Neural cell (in vitro differentiated cells): ENCODE measurements around the gene RPP25. TPM values are rescaled to one million over a fixed set of nuclear protein-coding genes. Genes with fewer than 3 reads are reported as not detected.
"Not testable (repeated sequence)": the region's sequence is repeated elsewhere in the genome, so short reads cannot be mapped to it uniquely, and the experiment has no call there.

Experiments
- H2AFZ ChIP-seq: fragments of 200-600, 300-800 bp; sonication (generic), shearing (Covaris generic); 2 replicates; pipeline ENCODE4 v1.6.0; 2014; ENCODE audit warnings: low read depth, mild to moderate bottlenecking, antibody characterized with exemption, low read length, moderate library complexity
- H3F3A ChIP-seq: fragments of 200-600 bp; shearing (Covaris generic); 2 replicates; pipeline ENCODE4 v1.6.1; 2016; ENCODE audit warnings: mild to moderate bottlenecking, moderate library complexity, mixed read lengths, antibody characterized with exemption, low read length; ENCODE audit not compliant: insufficient read depth, poor library complexity, severe bottlenecking
- H3K27ac ChIP-seq: fragments of 200-600, 300-800 bp; sonication (generic), shearing (Covaris generic); 2 replicates; pipeline ENCODE4 v1.5.1; 2014; ENCODE audit warnings: mild to moderate bottlenecking, low read length, moderate library complexity
- H3K27me3 ChIP-seq: fragments of 300-800, 200-600 bp; sonication (generic), shearing (Covaris generic); 2 replicates; pipeline ENCODE4 v1.6.0; 2014; ENCODE audit warnings: mild to moderate bottlenecking, low read depth, low read length, moderate library complexity; ENCODE audit not compliant: insufficient read depth
- H3K36me3 ChIP-seq: fragments of 300-800, 200-600 bp; sonication (generic), shearing (Covaris generic); 2 replicates; pipeline ENCODE4 v1.5.1; 2014; ENCODE audit warnings: mild to moderate bottlenecking, antibody characterized with exemption, low read length, moderate library complexity; ENCODE audit not compliant: insufficient read depth
- H3K4me2 ChIP-seq: fragments of 300-800, 200-600 bp; sonication (generic), shearing (Covaris generic); 2 replicates; pipeline ENCODE4 v1.6.0; 2014; ENCODE audit warnings: mild to moderate bottlenecking, low read length
- H3K4me3 ChIP-seq: fragments of 300-800, 200-600 bp; sonication (generic), shearing (Covaris generic); 2 replicates; pipeline ENCODE4 v1.5.1; 2014; ENCODE audit warnings: mild to moderate bottlenecking, low read length, moderate library complexity
- H3K79me2 ChIP-seq: fragments of 200-600 bp; shearing (Covaris generic); replicated peaks from 2 replicates; pipeline ENCODE4 v1.6.0; 2014; ENCODE audit warnings: mild to moderate bottlenecking, low read length, moderate library complexity; ENCODE audit not compliant: insufficient read depth
- H3K9ac ChIP-seq: fragments of 300-800, 200-600 bp; sonication (generic), shearing (Covaris generic); 2 replicates; pipeline ENCODE4 v1.6.1; 2016; ENCODE audit warnings: mild to moderate bottlenecking, low read length, mixed read lengths
- H3K9me2 ChIP-seq: fragments of 200-600 bp; shearing (Covaris generic); 2 replicates; pipeline ENCODE4 v1.6.1; 2016; ENCODE audit warnings: mild to moderate bottlenecking, low read length, mixed read lengths; ENCODE audit not compliant: insufficient read depth
- H3K9me3 ChIP-seq: fragments of 200-600, 300-800 bp; sonication (generic), shearing (Covaris generic); 2 replicates; pipeline ENCODE4 v1.6.1; 2016; ENCODE audit warnings: mild to moderate bottlenecking, mixed run types, low read length, moderate library complexity, mixed read lengths
- H4K20me1 ChIP-seq: fragments of 200-600 bp; shearing (Covaris generic); 2 replicates; pipeline ENCODE4 v1.6.1; 2016; ENCODE audit warnings: mild to moderate bottlenecking, mixed run types; ENCODE audit not compliant: insufficient read depth
- EP300 ChIP-seq: fragments of 450-650 bp; conservative IDR thresholded peaks from 2 replicates; pipeline ENCODE4 v1.6.1; 2014; ENCODE audit warnings: antibody characterized with exemption, mild to moderate bottlenecking, moderate library complexity; ENCODE audit not compliant: poor library complexity, severe bottlenecking
- EZH2 ChIP-seq: fragments of 200-600, 300-800 bp; shearing (Covaris generic), sonication (generic); IDR thresholded peaks from 2 replicates; pipeline ENCODE4 v1.6.1; 2014; ENCODE audit warnings: antibody characterized with exemption, low read length, borderline replicate concordance, mild to moderate bottlenecking; ENCODE audit not compliant: insufficient read depth, poor library complexity, severe bottlenecking
- MXI1 ChIP-seq: fragments of 450-650 bp; conservative IDR thresholded peaks from 2 replicates; pipeline ENCODE4 v1.6.1; 2014; ENCODE audit warnings: antibody characterized with exemption, mild to moderate bottlenecking; ENCODE audit not compliant: poor library complexity, severe bottlenecking
- POLR2AphosphoS5 ChIP-seq: IDR thresholded peaks from 2 replicates; pipeline ENCODE4 v1.6.1; 2012
- RAD21 ChIP-seq: fragments of 450-650 bp; conservative IDR thresholded peaks from 2 replicates; pipeline ENCODE4 v1.6.1; 2014; ENCODE audit warnings: antibody characterized with exemption, mild to moderate bottlenecking, moderate library complexity
- SMC3 ChIP-seq: fragments of 450-650 bp; conservative IDR thresholded peaks from 2 replicates; pipeline ENCODE4 v1.6.1; 2014; ENCODE audit warnings: antibody characterized with exemption, mild to moderate bottlenecking, moderate library complexity; ENCODE audit not compliant: poor library complexity
- TAF1 ChIP-seq: IDR thresholded peaks from 2 replicates; pipeline ENCODE4 v1.6.1; 2012; ENCODE audit warnings: low read depth
- polyA plus RNA-seq: library from polyadenylated mRNA; depleted of rRNA; stranded (reverse); fragments of >200 nt; gene quantifications from 2 replicates; pipeline ENCODE4 v1.2.3, GENCODE V29; 2014
- TF ChIP-seq, protein P1 (sequence below): fragments of 450-650 bp; IDR thresholded peaks from 2 replicates; pipeline ENCODE4 v1.5.1; 2014; ENCODE audit warnings: antibody characterized with exemption, mild to moderate bottlenecking, moderate library complexity; ENCODE audit not compliant: poor library complexity, severe bottlenecking
- TF ChIP-seq, protein P2 (sequence below): IDR thresholded peaks from 2 replicates; pipeline ENCODE4 v1.6.1; 2012; ENCODE audit warnings: borderline replicate concordance

The RPP25 gene
- polyA plus RNA-seq, 1 donor from 2014 or later, result 2.8 TPM

DNA sequence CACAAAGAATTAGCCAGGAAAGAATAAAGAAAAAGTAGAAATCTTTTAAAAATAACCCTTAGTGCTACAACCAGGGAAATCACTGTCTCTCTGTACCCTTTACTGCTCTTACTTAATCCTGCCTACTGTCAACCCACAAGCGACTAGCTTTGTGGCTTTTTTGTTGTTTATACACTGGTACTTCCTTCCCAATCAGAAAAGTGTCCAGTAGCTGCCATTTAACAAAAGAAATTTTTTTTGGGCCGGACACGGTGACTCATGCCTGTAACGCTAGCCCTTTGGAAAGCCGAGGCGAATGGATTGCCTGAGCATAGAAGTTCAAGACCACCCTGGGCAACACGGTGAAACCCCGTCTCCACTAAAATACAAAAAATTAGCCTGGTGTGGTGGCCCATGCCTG, 36.1 kb downstream of the RPP25 start:
- no peak overlapping the region for H3K27ac ChIP-seq
- H3K36me3 ChIP-seq, result peaks cover 8% of the 10 kb centered on the region
- TF ChIP-seq, protein P1, sequence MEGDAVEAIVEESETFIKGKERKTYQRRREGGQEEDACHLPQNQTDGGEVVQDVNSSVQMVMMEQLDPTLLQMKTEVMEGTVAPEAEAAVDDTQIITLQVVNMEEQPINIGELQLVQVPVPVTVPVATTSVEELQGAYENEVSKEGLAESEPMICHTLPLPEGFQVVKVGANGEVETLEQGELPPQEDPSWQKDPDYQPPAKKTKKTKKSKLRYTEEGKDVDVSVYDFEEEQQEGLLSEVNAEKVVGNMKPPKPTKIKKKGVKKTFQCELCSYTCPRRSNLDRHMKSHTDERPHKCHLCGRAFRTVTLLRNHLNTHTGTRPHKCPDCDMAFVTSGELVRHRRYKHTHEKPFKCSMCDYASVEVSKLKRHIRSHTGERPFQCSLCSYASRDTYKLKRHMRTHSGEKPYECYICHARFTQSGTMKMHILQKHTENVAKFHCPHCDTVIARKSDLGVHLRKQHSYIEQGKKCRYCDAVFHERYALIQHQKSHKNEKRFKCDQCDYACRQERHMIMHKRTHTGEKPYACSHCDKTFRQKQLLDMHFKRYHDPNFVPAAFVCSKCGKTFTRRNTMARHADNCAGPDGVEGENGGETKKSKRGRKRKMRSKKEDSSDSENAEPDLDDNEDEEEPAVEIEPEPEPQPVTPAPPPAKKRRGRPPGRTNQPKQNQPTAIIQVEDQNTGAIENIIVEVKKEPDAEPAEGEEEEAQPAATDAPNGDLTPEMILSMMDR, result no peak
- no peak for TF ChIP-seq SMC3
- no peak for TF ChIP-seq RAD21
- H3K4me2 ChIP-seq, result no peak overlapping the region
- H3K9me3 ChIP-seq, result no peaks in the 10 kb centered on the region
- no peak overlapping the region for H2AFZ ChIP-seq
- H3K79me2 ChIP-seq, result no peaks in the 10 kb centered on the region
- no peaks in the 10 kb centered on the region for H3K27me3 ChIP-seq
- no peaks in the 10 kb centered on the region for H4K20me1 ChIP-seq
- no peak overlapping the region for H3K4me3 ChIP-seq
- H3K9me2 ChIP-seq, result no peaks in the 10 kb centered on the region
- no peaks in the 10 kb centered on the region for H3F3A ChIP-seq
- H3K9ac ChIP-seq, result no peak overlapping the region

DNA sequence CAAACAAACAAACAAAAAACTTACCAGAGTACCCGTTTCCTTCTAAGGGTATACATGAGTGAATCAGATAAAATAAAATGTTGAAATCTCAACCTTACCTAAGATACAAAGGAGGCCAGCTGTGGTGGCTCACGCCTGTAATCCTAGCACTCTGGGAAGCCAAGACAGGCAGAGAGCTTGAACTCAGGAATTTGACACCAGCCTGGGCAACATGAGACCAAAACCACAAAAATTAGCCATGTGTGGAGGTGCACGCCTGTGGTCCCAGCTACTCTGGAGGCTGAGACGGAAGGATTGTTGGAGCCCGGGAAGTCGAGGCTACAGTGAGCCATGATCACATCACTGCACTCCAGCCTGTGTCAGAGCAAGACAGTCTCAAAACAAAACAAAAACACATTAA, 38.9 kb downstream of the RPP25 start:
- H3K27me3 ChIP-seq, result no peaks in the 10 kb centered on the region
- H3K4me3 ChIP-seq, result no peak overlapping the region
- no peaks in the 10 kb centered on the region for H3K9me3 ChIP-seq
- no peaks in the 10 kb centered on the region for H3K9me2 ChIP-seq
- no peak overlapping the region for H3K27ac ChIP-seq
- H4K20me1 ChIP-seq, result no peaks in the 10 kb centered on the region
- H3F3A ChIP-seq, result no peaks in the 10 kb centered on the region
- TF ChIP-seq EZH2, result no peak
- no peak for TF ChIP-seq TAF1
- TF ChIP-seq RAD21, result no peak
- no peak for TF ChIP-seq SMC3
- H3K9ac ChIP-seq, result no peak overlapping the region
- no peak overlapping the region for H2AFZ ChIP-seq
- no peak overlapping the region for H3K4me2 ChIP-seq
- H3K36me3 ChIP-seq, result peaks cover 8% of the 10 kb centered on the region
- no peaks in the 10 kb centered on the region for H3K79me2 ChIP-seq

DNA sequence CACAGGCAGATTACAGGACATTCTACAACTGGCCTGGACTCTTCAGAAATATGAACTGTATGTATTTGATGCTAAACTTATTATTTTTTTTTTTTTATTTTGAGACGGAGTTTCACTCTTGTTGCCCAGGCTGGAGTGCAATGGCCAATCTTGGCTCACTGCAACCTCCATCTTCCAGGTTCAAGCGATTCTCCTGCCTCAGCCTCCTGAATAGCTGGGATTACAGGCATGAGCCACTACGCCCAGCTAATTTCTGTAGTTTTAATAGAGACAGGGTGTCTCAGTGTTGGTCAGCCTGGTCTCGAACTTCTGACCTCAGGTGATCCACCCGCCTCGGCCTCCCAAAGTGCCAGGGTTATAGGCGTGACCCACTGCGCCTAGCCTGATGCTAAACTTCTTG, 42.8 kb downstream of the RPP25 start:
- H4K20me1 ChIP-seq, H3K9ac ChIP-seq, H3K9me2 ChIP-seq, H3K27ac ChIP-seq, H3K36me3 ChIP-seq, H3K79me2 ChIP-seq, H3K9me3 ChIP-seq, H3F3A ChIP-seq, H3K27me3 ChIP-seq, H3K4me2 ChIP-seq, H2AFZ ChIP-seq, H3K4me3 ChIP-seq: not testable (repeated sequence)

DNA sequence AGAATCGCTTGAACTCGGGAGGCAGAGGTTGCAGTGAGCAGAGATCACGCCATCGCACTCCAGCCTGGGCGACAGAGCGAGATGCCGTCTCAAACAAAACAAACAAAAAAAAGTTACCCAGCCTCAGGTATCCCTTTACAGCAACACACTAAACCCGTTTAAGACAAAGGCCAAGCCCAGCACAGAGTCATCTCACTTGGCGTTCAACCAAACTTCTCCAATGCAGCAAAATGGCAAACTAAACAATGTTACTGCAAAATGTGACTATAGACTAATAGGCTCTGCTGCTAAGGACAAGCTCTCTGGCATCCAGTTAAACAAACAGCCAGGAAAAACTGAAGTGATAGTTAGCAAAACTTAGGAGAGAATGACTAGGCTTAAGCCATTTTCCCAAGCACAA, 43.5 kb downstream of the RPP25 start:
- no peaks in the 10 kb centered on the region for H3K9me2 ChIP-seq
- TF ChIP-seq, protein P1, result no peak
- TF ChIP-seq EZH2 (no peak), RAD21 (no peak), EP300 (no peak), POLR2AphosphoS5 (no peak), MXI1 (no peak), TAF1 (no peak), SMC3 (no peak)
- TF ChIP-seq, protein P2, sequence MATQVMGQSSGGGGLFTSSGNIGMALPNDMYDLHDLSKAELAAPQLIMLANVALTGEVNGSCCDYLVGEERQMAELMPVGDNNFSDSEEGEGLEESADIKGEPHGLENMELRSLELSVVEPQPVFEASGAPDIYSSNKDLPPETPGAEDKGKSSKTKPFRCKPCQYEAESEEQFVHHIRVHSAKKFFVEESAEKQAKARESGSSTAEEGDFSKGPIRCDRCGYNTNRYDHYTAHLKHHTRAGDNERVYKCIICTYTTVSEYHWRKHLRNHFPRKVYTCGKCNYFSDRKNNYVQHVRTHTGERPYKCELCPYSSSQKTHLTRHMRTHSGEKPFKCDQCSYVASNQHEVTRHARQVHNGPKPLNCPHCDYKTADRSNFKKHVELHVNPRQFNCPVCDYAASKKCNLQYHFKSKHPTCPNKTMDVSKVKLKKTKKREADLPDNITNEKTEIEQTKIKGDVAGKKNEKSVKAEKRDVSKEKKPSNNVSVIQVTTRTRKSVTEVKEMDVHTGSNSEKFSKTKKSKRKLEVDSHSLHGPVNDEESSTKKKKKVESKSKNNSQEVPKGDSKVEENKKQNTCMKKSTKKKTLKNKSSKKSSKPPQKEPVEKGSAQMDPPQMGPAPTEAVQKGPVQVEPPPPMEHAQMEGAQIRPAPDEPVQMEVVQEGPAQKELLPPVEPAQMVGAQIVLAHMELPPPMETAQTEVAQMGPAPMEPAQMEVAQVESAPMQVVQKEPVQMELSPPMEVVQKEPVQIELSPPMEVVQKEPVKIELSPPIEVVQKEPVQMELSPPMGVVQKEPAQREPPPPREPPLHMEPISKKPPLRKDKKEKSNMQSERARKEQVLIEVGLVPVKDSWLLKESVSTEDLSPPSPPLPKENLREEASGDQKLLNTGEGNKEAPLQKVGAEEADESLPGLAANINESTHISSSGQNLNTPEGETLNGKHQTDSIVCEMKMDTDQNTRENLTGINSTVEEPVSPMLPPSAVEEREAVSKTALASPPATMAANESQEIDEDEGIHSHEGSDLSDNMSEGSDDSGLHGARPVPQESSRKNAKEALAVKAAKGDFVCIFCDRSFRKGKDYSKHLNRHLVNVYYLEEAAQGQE, result no peak
- no peaks in the 10 kb centered on the region for H3K79me2 ChIP-seq
- H3K9ac ChIP-seq, result no peak overlapping the region
- no peaks in the 10 kb centered on the region for H3K27me3 ChIP-seq
- no peaks in the 10 kb centered on the region for H3K36me3 ChIP-seq
- H3K4me2 ChIP-seq, result no peak overlapping the region
- no peak overlapping the region for H2AFZ ChIP-seq
- H4K20me1 ChIP-seq, result no peaks in the 10 kb centered on the region
- no peak overlapping the region for H3K27ac ChIP-seq
- no peak overlapping the region for H3K4me3 ChIP-seq
- no peaks in the 10 kb centered on the region for H3F3A ChIP-seq
- H3K9me3 ChIP-seq, result no peaks in the 10 kb centered on the region
